ENCODE measurements around the gene CCT6A.
"Not testable (repeated sequence)": the region's sequence is repeated elsewhere in the genome, so short reads cannot be mapped to it uniquely, and the experiment has no call there.

CCT6A gene

DNA sequence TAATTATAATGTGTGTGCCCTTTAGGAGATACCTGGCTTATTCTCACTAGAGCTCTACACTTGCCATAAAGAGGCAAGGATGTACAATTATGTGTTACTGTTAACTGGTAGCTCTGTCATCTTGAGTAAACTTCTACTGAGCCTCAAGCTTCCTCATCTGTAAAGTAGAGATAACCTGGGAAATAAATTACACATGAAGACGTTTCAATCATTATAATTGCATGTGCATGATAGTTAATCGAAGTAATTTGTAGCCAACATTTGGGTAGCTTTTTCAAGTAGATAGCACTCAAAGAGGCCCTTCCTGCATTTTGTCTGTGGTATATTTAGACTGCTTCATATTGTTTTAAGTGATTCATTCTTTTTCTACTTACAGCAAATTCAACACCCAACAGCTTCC is 2.4 kb downstream of the CCT6A start:
- DNase-seq, result no peak

DNA sequence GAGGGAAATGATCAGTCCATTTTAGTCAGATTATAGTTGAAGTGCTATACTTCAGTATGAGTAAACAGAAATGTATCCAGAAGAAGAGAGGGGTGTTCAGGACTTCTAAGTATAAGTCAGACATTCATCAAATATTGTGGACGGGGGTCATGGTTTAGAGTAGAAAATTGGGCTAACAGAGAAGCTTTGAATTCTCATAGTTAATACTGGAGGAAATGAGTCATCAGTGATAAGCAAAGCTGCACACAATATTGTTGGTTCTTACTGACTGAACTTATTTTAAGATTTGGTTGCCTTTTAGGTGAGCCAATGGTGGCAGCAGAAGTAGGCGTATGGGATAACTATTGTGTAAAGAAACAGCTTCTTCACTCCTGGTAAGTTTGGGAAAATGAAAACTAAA is 10.8 kb downstream of the CCT6A start:
- DNase-seq, result no peak

DNA sequence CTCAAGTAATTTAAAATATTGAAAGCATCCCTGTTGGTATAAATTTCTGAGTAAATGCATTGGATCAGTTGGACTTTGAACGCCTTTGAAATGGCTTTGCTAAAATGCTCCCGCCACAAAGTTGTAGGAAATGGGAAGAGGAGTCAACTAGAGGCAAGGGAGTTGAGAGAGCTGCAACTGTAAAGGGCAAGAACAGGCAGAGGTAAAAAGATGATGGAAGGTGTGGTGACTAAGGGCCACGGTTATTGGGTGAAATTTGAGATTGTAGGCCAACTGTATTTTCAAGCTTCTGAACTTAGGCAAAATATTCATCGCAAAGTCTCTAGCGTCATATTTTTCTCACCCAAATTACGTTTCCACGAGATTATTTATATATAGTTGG is 11.9 kb downstream of the CCT6A start:
- no peak for DNase-seq

DNA sequence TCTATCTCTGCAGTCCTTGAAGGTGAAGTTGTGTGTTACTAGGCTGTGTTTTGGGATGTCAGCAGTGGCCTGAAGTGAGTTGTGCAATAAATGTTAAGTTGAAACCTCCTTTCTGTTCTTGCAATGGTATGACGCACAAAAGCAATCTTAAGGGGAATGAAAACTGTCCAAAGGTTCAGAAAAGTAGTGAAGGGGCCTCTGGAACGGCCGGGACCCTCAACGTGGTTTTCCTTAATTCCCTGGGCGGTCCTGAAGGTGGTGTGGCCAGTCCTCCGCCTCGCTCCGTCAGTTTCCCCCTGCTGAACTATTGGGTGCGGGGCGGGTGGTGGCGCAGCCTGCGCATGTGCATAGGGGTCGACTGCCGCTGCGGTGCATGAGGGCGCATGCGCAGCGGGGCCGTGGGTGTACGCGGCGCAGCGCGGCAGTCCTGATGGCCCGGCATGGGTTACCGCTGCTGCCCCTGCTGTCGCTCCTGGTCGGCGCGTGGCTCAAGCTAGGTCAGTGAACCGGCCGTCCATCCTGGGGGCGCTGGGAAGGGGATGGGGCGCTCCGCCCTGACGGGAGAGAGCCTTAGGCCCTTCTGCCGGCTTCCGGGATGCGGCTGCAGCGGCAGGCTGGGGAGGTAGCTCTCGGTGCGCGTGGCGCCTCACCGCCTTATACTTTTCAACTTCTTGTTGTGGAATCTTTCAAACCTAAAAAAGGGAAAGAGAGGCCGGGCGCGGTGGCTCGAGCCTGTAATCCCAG is 12.5 kb downstream of the CCT6A start, which contains the start of gene SUMF2:
Gene SUMF2 (plus strand): TSS at position 405 of the 744 bp plus-strand sequence. CDS start 26 bp downstream, at position 431.
- DNase-seq, result peak; percentile 94

DNA sequence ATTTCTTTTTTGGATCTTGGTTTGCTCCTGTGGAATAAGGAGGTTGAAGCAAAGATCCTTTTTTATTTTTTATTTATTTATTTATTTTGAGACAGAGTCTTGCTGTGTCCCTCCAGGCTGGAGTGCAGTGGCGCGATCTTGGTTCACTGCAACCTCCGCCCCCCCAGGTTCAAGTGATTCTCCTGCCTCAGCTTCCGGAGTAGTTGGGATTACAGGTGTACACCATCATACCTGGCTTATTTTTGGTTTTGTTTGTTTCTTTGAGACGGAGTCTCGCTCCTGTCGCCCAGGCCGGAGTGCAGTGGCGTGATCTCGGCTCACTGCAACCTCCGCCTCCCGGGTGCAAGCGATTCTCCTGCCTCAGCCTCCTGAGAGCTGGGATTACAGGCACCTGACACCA is 14.8 kb downstream of the CCT6A start:
- not testable (repeated sequence) for DNase-seq

DNA sequence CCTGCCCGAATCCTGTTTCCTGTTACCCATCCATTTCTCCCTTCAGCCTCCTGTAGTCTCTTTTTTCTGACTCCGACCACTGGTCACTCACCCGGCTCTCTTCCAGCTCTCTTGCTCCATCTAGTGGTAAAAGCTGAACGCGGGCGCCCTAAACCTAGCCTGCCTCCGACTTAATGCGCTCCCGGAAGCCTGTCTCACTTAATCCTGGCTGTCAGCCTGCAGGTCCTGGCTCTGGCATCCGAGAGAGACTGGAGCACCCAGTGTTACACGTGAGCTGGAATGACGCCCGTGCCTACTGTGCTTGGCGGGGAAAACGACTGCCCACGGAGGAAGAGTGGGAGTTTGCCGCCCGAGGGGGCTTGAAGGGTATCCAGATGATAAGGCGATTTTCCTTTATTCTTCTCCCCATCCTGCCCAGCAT is 22.8 kb downstream of the CCT6A start:
- peak; percentile 70 for DNase-seq

DNA sequence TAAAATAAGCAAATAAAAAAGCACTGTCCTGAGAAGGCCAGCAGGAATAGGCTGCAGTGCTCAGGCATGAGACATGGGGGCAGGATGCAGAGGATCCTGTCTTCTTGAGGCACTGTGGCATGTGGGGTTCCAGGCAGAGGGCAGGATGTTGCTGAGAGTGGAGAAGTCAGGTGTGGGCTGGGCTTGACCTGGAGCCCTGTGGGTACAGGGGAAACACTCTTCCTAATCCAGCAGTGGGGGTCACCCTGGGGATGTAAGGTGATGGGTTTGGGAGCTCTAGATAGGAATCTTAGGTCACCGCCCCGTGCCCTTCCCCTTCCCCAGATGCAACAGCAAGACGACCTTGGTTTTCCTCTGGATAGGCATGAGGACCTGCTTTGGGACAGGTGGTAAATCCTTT is 26.1 kb downstream of the CCT6A start:
- DNase-seq, result no peak

DNA sequence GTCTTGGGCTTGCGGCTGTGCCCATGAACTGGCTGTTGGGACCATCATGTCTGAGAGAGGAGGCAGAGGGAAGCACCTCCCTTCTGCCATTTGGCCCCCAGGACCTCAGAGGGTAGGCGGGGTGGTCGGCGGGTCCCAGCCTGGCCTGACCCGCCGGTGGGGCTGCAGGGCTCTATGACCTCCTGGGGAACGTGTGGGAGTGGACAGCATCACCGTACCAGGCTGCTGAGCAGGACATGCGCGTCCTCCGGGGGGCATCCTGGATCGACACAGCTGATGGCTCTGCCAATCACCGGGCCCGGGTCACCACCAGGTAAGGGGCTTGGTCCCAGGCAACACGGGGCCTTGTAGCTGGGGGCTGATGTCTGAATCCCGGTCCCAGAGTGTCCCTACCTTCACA is 26.6 kb downstream of the CCT6A start:
- DNase-seq, result no peak

DNA sequence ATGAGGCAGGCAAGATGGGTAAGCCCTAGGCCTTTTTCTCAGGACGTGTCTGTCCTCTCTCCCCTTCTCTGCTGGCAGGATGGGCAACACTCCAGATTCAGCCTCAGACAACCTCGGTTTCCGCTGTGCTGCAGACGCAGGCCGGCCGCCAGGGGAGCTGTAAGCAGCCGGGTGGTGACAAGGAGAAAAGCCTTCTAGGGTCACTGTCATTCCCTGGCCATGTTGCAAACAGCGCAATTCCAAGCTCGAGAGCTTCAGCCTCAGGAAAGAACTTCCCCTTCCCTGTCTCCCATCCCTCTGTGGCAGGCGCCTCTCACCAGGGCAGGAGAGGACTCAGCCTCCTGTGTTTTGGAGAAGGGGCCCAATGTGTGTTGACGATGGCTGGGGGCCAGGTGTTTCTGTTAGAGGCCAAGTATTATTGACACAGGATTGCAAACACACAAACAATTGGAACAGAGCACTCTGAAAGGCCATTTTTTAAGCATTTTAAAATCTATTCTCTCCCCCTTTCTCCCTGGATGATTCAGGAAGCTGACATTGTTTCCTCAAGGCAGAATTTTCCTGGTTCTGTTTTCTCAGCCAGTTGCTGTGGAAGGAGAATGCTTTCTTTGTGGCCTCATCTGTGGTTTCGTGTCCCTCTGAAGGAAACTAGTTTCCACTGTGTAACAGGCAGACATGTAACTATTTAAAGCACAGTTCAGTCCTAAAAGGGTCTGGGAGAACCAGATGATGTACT is 28.1 kb downstream of the CCT6A start:
- no peak for DNase-seq

DNA sequence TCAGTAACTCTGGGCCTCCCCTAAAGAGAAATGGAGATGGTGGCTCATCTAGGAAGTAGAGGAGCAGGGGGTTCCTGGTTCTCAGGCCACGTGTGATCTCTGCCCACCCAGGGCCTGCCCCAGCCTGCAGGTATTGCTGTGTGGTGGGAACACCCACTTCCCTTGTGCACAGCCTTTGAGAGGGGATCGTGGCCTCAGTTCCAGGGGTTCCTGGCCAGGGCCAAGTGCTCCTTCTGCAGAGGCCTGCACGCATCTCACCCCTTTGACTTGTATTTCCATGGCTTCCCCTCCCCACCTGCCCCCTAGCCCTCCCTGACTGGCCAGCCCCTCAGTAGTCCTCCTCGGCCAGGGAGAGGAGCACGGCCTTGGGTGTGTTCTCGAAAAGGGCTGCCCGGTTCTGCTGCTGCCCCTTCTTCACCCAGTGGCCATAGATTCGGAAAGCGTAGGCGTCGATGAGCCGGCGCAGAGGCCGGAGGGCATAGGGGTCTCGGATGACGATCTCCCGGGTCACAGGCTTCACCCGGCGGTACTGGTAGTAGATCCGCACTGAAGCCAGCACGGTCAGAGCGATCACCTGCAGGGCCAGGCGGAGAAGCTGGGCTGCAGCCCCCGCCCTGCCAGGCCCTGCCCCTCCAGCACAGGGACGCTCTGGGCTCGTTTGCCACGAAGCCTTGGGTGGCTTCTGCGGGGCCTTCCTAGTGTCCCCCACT is 29.3 kb downstream of the CCT6A start:
- DNase-seq, result not testable (repeated sequence)

DNA sequence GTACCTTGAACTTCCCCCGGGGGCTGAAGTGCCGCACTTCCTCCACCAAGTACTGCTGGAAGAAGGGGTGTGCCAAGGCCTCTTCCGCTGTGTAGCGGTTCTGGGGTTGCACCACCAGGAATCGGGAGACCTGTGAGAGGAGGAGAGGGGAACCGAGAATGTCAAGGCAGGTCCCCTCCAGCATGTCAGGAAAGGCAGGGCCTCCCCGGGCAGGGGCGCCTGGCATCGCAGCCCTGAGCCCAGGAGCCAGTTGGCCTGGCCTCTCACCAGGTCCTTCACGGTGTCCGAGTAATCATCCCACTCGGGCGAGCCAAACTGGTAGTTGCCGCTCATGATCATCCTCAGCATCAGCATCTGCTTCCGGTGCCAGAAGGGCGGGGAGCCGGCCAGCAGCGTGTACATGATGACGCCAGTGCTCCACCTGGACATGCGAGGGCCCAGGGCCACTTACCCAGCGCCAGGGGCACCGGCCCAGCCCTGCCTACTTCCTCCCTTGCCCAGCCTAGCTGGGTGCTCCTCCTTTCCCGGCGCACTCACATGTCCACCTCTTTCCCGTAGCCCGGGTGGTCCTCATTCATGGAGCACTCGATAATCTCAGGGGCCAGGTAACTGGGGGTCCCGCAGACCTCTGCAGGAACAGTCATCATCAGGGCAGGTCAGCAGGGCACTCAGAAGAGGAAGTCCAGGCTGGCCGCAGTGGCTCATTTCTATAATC is 30.2 kb downstream of the CCT6A start:
- no peak for DNase-seq

DNA sequence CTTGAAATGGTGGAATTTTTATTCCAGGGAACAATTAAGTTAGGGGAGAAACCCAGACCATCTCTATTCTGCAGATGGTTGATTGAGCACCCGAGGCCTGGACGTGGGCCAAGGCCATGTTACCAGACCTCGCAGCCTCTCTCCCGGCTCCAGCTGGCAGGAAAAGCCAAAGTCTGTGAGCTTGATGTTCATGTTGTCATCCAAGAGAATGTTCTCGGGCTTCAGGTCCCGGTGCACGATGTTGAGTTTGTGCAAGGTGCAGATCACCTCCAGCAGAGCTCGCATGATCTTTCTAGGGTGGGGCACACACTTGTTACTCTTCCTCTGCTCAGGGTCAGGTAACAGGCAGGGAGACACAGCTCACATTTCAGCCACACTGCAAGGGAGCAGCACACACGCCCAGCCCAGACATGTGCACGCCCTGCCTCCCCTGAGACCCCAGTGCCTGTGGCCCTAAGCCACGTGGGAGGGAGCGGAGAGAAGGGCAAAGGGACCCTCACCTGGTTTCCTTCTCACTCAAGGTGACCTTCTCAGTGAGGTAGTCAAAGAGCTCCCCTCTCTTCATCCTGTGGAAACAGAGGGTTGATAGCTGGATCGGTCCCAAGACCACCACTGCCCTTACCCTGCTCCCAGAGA is 31.7 kb downstream of the CCT6A start:
- no peak for DNase-seq

DNA sequence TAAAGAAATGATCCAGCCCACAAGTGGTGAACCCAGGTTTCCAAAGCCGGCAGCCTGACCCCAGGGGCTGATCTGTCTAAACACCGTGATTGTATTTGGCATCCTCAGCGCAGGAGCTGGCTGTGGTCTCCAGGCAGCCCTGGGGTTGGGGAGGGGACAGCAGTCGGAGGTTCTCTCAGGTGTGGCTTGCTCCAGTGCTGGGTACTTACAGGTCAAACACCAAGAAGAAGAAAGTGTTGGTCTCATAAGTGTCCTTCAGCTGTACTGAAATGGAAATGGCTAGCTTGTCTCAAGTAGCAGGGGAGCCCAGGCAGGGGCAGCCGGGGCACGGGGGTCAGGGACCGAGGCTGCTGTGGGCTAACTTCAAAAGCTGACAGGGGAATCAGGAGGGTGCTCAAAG is 35.2 kb downstream of the CCT6A start:
- DNase-seq, result no peak

DNA sequence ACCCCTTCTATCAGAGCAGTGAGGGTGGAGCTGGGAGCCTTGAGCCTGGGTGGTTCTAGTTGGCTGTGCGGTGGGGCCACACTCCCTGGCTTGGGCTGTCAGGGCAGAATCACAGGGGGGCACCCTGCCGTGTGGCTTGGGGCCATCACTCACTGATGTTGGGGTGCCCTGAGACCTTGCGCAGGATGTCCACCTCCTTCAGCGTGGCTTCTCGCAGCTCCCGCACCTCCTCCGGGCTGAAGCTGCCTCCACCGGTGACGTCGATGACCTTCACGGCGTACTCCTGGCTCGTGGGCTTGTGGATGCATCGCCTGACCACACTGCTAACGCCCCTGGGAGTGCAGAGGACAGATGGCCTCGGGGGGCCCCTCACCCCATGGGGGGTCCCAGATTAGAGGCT is 35.9 kb downstream of the CCT6A start:
- DNase-seq, result no peak

DNA sequence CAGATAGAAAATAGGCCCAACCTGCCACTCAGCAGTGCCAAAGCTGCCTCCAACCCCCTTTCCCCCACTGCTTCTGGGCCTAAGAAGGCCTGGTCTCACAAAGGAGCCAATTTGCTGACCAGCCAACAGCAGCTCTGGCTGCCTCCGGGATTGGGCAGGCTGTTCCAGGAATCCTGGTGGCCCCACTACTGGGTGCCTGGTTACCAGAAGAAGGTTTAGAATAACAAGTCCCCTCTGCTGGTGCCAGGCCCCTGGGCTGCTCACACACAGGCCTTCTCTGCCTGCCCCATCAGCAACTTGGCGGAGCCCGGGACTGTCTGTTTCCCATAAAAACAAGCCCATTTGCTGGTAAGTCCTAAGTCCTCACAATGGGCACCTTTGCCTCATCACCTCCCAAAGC is 40.0 kb downstream of the CCT6A start:
- no peak for DNase-seq

DNA sequence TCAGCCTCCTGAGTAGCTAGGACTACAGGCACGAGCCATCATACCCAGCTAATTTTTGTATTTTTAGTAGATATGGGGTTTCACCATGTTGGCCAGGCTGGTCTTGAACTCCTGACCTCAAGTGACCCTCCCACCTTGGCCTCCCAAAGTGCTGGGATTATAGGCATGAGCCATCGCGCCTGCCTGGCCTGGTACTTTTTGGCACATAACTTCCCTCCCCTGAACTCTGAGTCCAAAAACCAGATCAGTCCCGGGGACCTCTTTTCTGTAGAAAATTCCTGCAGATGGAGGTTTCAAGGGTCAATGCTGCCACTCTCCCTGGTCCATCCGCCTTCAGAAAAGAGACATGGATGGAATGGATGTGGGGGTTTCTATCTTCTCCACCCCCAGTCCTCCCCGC is 40.8 kb downstream of the CCT6A start:
- not testable (repeated sequence) for DNase-seq

DNA sequence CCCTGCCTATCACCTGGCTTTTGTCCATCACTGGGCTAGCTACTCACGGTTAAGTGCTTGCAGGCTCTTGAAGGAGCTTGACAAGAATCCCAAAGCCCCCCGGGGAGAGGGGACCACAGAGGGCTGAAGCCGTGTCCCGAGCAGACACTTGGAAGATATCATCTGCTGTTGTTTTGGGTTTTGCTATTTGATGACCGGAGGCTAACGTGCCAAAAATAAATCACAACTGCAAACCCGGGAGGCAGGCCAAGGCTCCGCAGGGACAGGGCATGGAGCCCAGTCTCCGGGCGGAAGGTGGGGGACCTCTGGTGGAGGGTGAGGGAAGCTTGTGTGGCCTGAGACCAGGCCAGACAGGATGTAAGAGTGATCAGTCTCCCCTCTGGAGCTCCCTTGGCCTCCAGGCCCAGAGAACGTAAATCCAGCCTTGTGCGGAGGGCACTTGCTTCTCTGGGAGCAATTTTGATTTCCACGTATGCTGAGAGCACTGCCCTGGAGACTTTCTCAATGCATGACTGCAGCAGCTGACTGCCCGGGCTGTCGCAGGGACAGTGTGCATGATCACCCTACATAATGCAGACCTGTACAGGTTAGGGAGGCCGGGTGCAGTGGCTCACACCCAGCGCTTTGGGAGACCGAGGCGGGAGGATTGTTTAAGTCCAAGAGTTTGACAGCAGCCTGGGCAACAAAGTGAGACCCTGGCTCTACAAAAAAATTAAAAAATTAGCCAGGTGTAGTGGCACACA is 41.4 kb downstream of the CCT6A start, which contains the start of gene PHKG1:
Gene PHKG1 (minus strand): TSS at position 164 of the 743 bp plus-strand sequence. CDS start 4,011 bp downstream, outside the sequence.
- DNase-seq, result no peak

DNA sequence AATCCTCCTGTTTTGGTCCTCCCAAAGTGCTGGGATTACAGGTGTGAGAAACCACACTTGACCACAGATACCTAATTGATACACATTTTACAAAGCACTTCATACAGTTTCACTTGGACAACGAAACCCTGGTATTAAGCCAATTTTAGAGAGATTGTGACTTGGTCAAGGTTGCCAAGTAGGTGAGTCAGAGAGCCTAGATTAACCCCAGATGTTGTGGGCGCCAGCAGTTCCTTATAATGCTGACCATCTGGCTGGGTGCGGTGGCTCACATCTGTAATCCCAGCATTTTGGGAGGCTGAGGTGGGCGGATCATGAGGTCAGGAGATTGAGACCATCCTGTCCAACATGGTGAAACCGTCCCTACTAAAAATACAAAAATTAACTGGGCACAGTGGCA is 46.1 kb downstream of the CCT6A start:
- DNase-seq, result no peak

DNA sequence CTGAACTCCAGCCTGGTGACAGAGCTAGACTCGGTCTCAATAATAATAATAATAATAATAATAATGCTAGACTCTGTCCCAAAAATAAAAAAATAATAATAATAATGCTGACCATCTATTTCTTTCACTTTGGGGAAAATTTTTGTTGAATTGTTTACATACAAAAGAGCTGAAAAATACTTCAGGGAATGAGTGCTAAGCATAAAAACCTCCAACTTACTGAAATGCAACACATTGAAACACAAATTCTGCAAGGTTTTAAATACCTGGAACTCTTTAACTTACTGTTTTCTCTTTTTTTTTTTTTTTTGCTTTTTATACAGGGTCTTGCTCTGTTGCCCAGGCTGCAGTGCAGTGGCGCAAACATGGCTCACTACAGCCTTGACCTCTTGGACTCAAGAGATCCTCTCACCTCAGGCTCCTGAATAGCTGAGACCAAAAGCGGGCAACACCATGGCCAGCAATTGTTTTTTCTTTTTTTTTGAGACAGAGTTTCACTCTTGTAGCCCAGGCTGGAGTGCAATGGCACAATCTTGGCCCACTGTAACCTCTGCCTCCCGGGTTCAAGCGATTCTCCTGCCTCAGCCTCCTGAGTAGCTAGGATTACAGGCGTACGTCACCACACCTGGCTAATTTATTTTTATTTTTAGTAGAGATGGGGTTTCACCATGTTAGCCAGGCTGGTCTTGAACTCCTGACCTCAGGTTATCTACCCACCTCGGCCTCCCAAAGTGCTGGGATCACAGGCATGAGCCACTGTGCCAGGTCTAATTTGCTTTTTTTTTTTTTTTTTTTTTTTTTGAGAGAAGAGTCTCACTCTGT is 46.8 kb downstream of the CCT6A start:
- DNase-seq, result not testable (repeated sequence)

DNA sequence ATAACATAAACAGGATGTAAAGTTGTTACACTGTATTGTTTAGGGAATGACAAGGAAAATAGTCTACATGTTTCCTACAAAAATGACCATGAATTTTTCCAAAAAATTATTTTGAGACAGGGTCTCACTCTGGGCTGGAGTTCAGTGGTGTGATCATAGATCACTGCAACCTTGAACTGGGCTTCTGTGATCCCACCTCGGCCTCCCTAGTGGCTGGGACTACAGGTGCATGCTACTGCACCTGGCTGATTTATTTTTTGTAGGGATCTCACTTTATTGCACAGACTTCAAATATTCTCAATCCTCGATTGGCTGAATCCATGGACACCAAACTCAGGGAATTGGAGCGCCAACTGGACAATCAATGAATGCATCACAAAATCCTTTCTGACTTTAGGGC is 48.1 kb downstream of the CCT6A start:
- no peak for DNase-seq

DNA sequence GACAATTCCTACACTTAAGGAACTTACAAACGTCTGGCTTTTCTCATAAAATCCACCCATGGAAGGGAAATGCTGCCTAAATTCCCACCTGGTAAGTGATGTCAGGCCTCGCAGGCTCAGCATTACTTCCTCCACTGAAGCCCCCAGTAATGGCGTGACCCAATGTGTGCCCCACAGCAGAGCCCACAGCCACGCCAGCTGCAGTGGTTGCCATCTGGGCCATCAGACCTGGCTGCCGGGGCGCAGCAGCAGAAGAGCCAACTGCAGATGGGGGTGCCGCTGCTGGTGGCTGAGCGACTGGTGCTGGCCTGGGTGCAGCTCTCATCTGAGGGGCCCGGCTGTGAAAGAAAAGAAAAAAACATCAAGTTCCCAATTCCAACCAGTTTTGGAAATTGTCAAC is 52.6 kb downstream of the CCT6A start:
- not testable (repeated sequence) for DNase-seq

Measured in CD4-positive, alpha-beta T cell treated with Interleukin-17A for 4 hours (primary cell).